ENCODE measurements around the gene RTP4. TPM values are rescaled to one million over a fixed set of nuclear protein-coding genes. Genes with fewer than 3 reads are reported as not detected.

The RTP4 gene
- total RNA-seq (1 to 10 TPM; 1.1 to 1.2 TPM), polyA plus RNA-seq (ENCODE audit: insufficient read length in 2 of 2) (under 1 TPM; 0.16 to 0.38 TPM)
- long read RNA-seq, donor 1 = 0 reads
- long read RNA-seq, donor 2 = 0 reads
- long read RNA-seq, donor 3 = 0 reads
- long read RNA-seq, donor 4 = 0 reads

DNA sequence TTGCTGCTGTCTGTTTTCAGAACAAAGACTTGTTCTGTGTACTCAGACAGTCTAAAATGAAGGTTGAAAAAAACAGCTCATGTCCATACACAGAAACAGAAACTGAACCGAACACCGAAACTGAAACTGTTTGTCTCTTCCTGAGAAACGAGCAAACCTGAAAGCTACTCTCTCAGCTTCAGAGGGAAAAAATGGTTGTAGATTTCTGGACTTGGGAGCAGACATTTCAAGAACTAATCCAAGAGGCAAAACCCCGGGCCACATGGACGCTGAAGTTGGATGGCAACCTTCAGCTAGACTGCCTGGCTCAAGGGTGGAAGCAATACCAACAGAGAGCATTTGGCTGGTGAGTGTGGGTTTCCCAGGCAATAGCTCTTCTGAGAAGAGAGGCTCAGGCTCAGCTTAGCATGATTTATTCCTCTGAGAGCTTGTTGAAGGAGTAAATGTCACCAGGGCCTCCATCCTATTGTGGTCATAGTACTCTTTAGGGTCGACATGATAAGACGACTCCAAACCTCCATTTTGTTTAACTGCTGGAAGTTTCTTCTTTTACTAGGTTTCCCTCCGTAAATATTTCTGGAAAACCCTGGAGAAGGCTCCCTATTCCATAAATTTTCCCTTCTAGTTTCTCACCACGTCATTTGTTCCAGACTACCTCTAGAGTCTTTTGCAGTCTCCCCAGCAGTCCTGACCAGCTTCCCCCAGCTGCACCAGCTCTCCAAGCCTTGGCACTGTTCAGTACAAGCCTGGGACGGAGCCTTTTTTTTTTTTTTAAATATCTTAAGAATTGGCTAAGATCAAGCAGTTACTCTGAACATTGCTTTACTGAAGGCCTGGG, at the start of gene RTP4:
RTP4 (plus strand) TSS at position 135 of the 838 bp plus-strand sequence; CDS start at position 192, 57 bp downstream.
- Histone ChIP-seq H3K4me1 (ENCODE audit: control insufficient read depth, insufficient read depth, low read length) (peaks cover 7% of the 10 kb centered on the region), H3K27ac (ENCODE audit: low read depth, low read length) (peak within 1 kb of the TSS; percentile 80), H3K36me3 (ENCODE audit: control insufficient read depth, insufficient read depth, low read length) (peaks cover 2% of the 10 kb centered on the region), H3K9me3 (ENCODE audit: control insufficient read depth, insufficient read depth, low read length) (no peaks in the 10 kb centered on the region), H3K27me3 (ENCODE audit: control insufficient read depth, insufficient read depth, low read length) (no peaks in the 10 kb centered on the region), H3K4me3 (ENCODE audit: low read depth, low read length) (peak within 1 kb of the TSS; percentile 17)
- peak in 5 of 6 donors; percentile 7 to 68 (median 24) for DNase-seq (ENCODE audit: low read depth in 4 of 6, low spot score in 6 of 6)
- WGBS (ENCODE audit: insufficient coverage) = 33% methylated on average over 7 of the region's 10 CpGs

DNA sequence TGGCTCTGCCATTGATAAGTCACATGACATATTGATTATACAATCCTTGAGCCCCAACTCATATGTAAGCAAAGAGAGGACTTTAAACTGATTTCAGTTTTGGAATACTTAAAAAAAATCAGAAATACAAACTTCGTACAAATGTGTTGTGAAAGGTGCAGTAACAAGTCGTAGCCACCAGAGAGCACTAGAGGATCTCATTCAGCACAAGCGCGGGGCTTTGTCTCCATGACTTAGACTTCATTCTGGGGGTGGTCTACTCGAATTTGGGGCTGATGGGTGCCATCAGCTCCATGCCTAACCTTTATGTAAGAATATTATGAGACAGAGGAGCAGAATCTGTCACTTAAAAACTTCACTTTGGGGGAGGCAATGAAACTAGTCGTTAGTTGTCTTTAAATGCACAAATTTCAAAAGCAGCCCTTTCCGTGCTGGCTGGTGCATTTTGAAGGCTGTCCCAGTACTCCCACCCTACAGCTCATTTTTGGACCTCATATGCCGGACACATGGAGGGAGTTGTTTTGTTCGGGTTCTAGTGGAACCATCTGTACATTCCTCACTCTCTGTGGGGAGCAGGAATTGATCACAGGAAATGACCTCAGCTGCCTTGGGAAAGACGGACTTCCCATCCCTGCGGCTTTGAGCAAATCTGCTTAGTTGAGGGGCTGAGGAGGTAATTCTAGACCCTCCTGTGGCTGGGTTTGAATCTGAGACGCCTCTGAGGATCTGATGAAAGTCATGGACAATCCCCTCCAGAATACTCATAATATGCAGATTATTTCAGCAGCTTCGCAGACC, 49.2 kb upstream of the RTP4 start:
- no peaks in the 10 kb centered on the region for H3K9me3 ChIP-seq (ENCODE audit: control insufficient read depth, insufficient read depth, low read length)
- 40% methylated on average over 5 of the region's 13 CpGs for WGBS (ENCODE audit: insufficient coverage)
- H3K27me3 ChIP-seq (ENCODE audit: control insufficient read depth, insufficient read depth, low read length) = no peaks in the 10 kb centered on the region
- peak; percentile 54 to 93 (median 64) for DNase-seq (ENCODE audit: low read depth in 4 of 6, low spot score in 6 of 6)
- no peaks in the 10 kb centered on the region for H3K36me3 ChIP-seq (ENCODE audit: control insufficient read depth, insufficient read depth, low read length)
- peaks cover 7% of the 10 kb centered on the region for H3K4me1 ChIP-seq (ENCODE audit: control insufficient read depth, insufficient read depth, low read length)
- H3K27ac ChIP-seq (ENCODE audit: low read depth, low read length) = no peak overlapping the region
- H3K4me3 ChIP-seq (ENCODE audit: low read depth, low read length) = no peak overlapping the region

DNA sequence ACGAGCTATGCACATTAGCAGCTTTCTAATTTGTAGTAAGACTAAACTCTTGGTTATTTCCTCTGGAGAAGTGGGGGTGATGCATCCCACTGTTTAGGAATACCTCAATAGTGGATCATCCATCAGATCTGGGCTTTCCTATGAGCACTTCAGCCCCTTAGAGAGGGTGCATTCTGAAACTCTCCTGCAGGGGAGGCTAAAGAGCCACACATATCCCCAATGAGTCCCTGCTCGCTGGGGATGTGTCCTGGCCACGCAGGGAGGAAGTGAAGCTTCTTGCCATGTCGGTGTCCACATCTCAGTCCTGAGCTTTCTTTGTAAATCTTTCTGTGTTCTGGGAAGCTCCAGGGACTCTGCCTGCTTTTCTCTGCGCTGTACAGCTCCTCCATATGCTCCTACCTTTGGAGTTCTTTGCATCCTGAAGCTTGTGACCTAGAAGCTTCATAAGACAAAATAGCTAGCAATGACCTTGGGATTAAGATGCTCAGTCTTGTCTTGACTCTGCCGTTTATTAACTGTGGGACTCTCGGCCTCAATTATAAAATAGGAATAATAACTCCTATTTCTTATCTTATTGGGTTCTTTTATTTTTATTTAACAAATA, 48.4 kb upstream of the RTP4 start:
- H3K27ac ChIP-seq (ENCODE audit: low read depth, low read length) = no peak overlapping the region
- 47% methylated on average over 3 of the region's 7 CpGs for WGBS (ENCODE audit: insufficient coverage)
- peak; percentile 44 to 89 (median 58) for DNase-seq (ENCODE audit: low read depth in 4 of 6, low spot score in 6 of 6)
- no peaks in the 10 kb centered on the region for H3K9me3 ChIP-seq (ENCODE audit: control insufficient read depth, insufficient read depth, low read length)
- H3K4me1 ChIP-seq (ENCODE audit: control insufficient read depth, insufficient read depth, low read length) = peaks cover 7% of the 10 kb centered on the region
- no peak overlapping the region for H3K4me3 ChIP-seq (ENCODE audit: low read depth, low read length)
- no peaks in the 10 kb centered on the region for H3K27me3 ChIP-seq (ENCODE audit: control insufficient read depth, insufficient read depth, low read length)
- no peaks in the 10 kb centered on the region for H3K36me3 ChIP-seq (ENCODE audit: control insufficient read depth, insufficient read depth, low read length)

DNA sequence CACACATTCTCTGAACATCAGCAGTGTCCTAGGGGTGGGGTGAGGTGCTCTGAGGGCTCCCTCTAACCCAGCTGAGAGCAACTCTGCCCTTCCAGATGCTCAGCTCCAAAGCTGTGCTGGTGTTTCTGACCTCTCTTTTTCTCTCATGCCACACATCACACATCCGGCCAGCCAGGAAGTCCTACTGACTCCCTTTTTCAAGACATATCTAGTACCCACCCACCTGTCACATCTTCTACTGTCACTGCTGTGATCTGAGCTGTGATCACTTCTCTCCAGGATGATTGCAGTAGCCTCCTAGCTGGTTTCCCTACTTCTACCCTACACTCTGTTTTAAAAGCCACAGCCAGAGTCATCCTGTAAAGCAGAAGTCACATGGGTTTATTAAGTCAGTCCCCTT, 46.4 kb upstream of the RTP4 start:
- DNase-seq (ENCODE audit: low read depth in 4 of 6, low spot score in 6 of 6) = no peak
- Histone ChIP-seq H3K36me3 (ENCODE audit: control insufficient read depth, insufficient read depth, low read length) (no peaks in the 10 kb centered on the region), H3K27me3 (ENCODE audit: control insufficient read depth, insufficient read depth, low read length) (no peaks in the 10 kb centered on the region), H3K27ac (ENCODE audit: low read depth, low read length) (no peak overlapping the region), H3K9me3 (ENCODE audit: control insufficient read depth, insufficient read depth, low read length) (no peaks in the 10 kb centered on the region), H3K4me1 (ENCODE audit: control insufficient read depth, insufficient read depth, low read length) (peaks cover 7% of the 10 kb centered on the region), H3K4me3 (ENCODE audit: low read depth, low read length) (no peak overlapping the region)
- WGBS (ENCODE audit: insufficient coverage) = 89% methylated on average over 1 of the region's 1 CpG

DNA sequence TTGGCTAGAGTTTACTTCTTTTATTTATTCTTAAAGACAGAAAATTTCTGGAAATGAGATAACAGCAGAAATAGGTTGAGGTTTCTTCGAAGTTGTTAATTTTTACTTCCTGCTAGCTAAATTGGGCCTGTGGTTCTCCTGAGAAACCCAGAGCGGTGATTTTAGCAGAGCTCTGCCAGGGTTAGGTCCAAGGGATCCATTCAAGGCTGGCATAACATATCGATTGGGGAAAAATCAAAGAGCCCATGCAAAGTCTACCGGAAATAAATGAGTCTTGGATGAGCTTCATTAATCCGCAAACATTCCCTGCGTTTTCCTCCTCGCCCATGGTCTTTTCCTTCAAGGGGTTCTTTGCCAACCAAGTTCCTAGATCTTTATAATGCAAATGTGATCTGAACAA, 45.9 kb upstream of the RTP4 start:
- Histone ChIP-seq H3K36me3 (ENCODE audit: control insufficient read depth, insufficient read depth, low read length) (no peaks in the 10 kb centered on the region), H3K27me3 (ENCODE audit: control insufficient read depth, insufficient read depth, low read length) (no peaks in the 10 kb centered on the region), H3K9me3 (ENCODE audit: control insufficient read depth, insufficient read depth, low read length) (no peaks in the 10 kb centered on the region), H3K27ac (ENCODE audit: low read depth, low read length) (no peak overlapping the region), H3K4me3 (ENCODE audit: low read depth, low read length) (no peak overlapping the region), H3K4me1 (ENCODE audit: control insufficient read depth, insufficient read depth, low read length) (peaks cover 7% of the 10 kb centered on the region)
- 53% methylated on average over 4 of the region's 7 CpGs for WGBS (ENCODE audit: insufficient coverage)
- peak in 1 of 6 donors; percentile 91 for DNase-seq (ENCODE audit: low read depth in 4 of 6, low spot score in 6 of 6)

DNA sequence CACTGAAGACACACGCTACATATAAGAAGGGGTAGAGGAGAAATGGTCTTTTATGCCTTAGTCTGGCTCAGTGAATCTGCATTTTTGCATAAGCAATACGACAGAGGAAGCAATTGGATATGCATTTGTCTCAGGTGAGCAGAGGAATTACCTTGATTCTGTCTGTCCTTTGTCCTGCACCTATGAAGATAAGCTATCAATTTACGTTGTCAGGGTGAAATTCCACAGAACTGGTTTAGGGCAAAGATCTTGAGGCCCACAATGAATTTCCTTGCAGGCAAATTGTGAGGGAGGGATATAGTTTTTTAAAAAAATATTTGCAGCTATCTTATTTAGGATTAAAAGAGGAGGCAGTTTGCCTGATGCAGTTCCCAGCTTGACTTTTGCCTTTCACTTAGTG, 45.1 kb upstream of the RTP4 start:
- Histone ChIP-seq H3K9me3 (ENCODE audit: control insufficient read depth, insufficient read depth, low read length) (no peaks in the 10 kb centered on the region), H3K36me3 (ENCODE audit: control insufficient read depth, insufficient read depth, low read length) (no peaks in the 10 kb centered on the region), H3K27me3 (ENCODE audit: control insufficient read depth, insufficient read depth, low read length) (no peaks in the 10 kb centered on the region), H3K4me3 (ENCODE audit: low read depth, low read length) (no peak overlapping the region), H3K27ac (ENCODE audit: low read depth, low read length) (no peak overlapping the region), H3K4me1 (ENCODE audit: control insufficient read depth, insufficient read depth, low read length) (peaks cover 7% of the 10 kb centered on the region)
- no peak for DNase-seq (ENCODE audit: low read depth in 4 of 6, low spot score in 6 of 6)
- WGBS (ENCODE audit: insufficient coverage) = 88% methylated on average over 2 of the region's 3 CpGs

GRCh38 chr3:187325632-187326031, 42.6 kb upstream of the RTP4 start:
- DNase-seq (ENCODE audit: low read depth in 4 of 6, low spot score in 6 of 6) = no peak
- Histone ChIP-seq H3K9me3 (ENCODE audit: control insufficient read depth, insufficient read depth, low read length) (no peaks in the 10 kb centered on the region), H3K27me3 (ENCODE audit: control insufficient read depth, insufficient read depth, low read length) (no peaks in the 10 kb centered on the region), H3K4me3 (ENCODE audit: low read depth, low read length) (no peak overlapping the region), H3K36me3 (ENCODE audit: control insufficient read depth, insufficient read depth, low read length) (no peaks in the 10 kb centered on the region), H3K27ac (ENCODE audit: low read depth, low read length) (no peak overlapping the region), H3K4me1 (ENCODE audit: control insufficient read depth, insufficient read depth, low read length) (peaks cover 3% of the 10 kb centered on the region)
- WGBS (ENCODE audit: insufficient coverage) = 87% methylated on average over 3 of the region's 5 CpGs

DNA sequence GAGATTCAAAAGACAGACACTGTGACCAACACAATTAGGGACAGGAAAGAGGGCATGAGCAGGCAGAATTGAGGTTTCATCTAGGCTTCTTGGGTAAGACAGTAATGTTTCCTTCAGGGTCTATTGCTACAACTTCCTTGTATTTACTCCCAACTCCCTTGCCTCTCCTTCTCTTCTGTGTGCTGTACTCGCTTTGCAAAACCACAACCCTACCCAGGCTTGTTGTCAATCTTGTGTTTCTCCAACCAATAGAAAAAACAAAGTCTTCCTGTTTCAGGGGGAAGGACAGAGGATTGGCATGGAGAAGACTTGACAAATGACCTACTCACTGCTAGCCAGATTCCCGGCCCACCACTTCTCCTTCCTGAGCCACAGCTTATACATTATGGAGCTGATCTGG, 40.3 kb upstream of the RTP4 start:
- whole genome bisulfite sequencing (ENCODE audit: insufficient coverage) = no CpG with 5 or more reads among the region's 2 CpGs
- Histone ChIP-seq H3K36me3 (ENCODE audit: control insufficient read depth, insufficient read depth, low read length) (no peaks in the 10 kb centered on the region), H3K4me1 (ENCODE audit: control insufficient read depth, insufficient read depth, low read length) (no peaks in the 10 kb centered on the region), H3K9me3 (ENCODE audit: control insufficient read depth, insufficient read depth, low read length) (no peaks in the 10 kb centered on the region), H3K4me3 (ENCODE audit: low read depth, low read length) (no peak overlapping the region), H3K27me3 (ENCODE audit: control insufficient read depth, insufficient read depth, low read length) (no peaks in the 10 kb centered on the region), H3K27ac (ENCODE audit: low read depth, low read length) (no peak overlapping the region)
- DNase-seq (ENCODE audit: low read depth in 4 of 6, low spot score in 6 of 6) = no peak

DNA sequence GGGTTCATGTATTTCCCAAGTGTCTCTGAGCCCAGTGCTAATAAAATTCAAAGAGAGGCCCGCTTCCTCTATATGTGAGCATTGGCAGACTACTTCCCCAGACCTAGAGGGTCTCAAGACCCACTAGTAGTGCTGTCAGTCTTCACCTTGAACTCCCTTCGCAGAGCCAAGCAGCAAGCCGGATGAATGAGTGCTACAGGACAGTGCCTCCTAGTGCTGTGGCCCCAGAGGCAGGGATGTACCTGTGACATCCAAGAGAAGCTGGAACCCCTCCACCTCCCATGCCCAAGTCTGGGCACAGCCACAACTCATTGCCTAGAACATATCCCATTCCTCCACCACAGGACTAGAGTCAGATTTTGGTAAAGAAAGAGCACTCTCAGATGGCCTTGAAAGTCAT, 39.5 kb upstream of the RTP4 start:
- Histone ChIP-seq H3K27ac (ENCODE audit: low read depth, low read length) (no peak overlapping the region), H3K36me3 (ENCODE audit: control insufficient read depth, insufficient read depth, low read length) (no peaks in the 10 kb centered on the region), H3K4me3 (ENCODE audit: low read depth, low read length) (no peak overlapping the region), H3K27me3 (ENCODE audit: control insufficient read depth, insufficient read depth, low read length) (no peaks in the 10 kb centered on the region), H3K4me1 (ENCODE audit: control insufficient read depth, insufficient read depth, low read length) (no peaks in the 10 kb centered on the region), H3K9me3 (ENCODE audit: control insufficient read depth, insufficient read depth, low read length) (no peaks in the 10 kb centered on the region)
- 100% methylated on average over 3 of the region's 3 CpGs for WGBS (ENCODE audit: insufficient coverage)
- DNase-seq (ENCODE audit: low read depth in 4 of 6, low spot score in 6 of 6) = no peak

Measured in spinal cord (tissue), 10 donors.